ENCODE data around the gene GPC5.

- no peak for TF ChIP-seq CTCF (IDR thresholded peaks at IDR 0.05)
- no peak for TF ChIP-seq POLR2A (IDR thresholded peaks at IDR 0.05)
Observed at GRCh38 chr13:91986761-91987483, 588.5 kb downstream of the GPC5 start.

All from uterus (tissue), 2 donors.